ENCODE measurements around the gene SLC6A4. TPM values are rescaled to one million over a fixed set of nuclear protein-coding genes. Genes with fewer than 3 reads are reported as not detected.

Gene SLC6A4
- total RNA-seq, 1 experiment from 2014 or later, result 0.02 TPM

DNA sequence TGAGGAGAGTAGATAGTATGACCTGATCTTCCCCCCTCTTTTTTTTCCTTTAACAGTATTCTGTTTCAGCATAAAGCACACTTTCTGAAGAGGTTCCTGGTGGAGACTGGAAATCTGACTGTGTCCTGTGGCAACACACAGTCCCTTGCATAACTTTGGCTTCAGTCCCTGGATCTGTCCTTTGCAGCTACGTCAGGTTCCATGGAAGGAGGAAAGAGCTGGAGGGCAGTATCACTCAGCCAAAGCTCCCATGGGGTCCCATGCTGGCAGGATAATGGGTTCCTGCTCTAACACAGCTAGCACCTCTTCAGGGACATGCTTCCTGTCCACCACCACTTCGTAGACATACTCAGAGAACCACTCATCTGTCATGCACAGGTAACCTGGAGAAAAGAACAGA, 13.3 kb upstream of the SLC6A4 start:
- Mint-ChIP-seq H3K27me3 (ENCODE audit: low read depth) (no peaks in the 10 kb centered on the region), H3K9me3 (no peaks in the 10 kb centered on the region), H3K36me3 (ENCODE audit: insufficient read depth in 1 of 3, low read depth in 3 of 3) (peaks cover 9 to 46% (median 36%) of the 10 kb centered on the region in 3 experiments; a peak in 5 of 7 replicates), H3K4me3 (no peak overlapping the region), H3K27ac (peak overlapping the region in 1 of 3 experiments; percentile 13; a peak in 1 of 7 replicates), H3K4me1 (no peaks in the 10 kb centered on the region)
- Histone ChIP-seq H4K8ac (replicated peaks; ENCODE audit: insufficient read length, low read depth, low read length) (no peak overlapping the region), H4K20me1 (ENCODE audit: control insufficient read depth, insufficient read depth, insufficient read length) (no peaks in the 10 kb centered on the region), H3K18ac (ENCODE audit: insufficient read length, low read depth, low read length) (no peak overlapping the region), H2AK5ac (ENCODE audit: insufficient read length, low read length) (no peak overlapping the region), H3K79me2 (ENCODE audit: insufficient read depth, low read length) (no peaks in the 10 kb centered on the region), H3K9ac (ENCODE audit: extremely low read depth, insufficient read length, low read length) (no peak overlapping the region), H3K9me3 (ENCODE audit: control insufficient read depth, low read depth, low read length) (no peaks in the 10 kb centered on the region), H3K4ac (ENCODE audit: low read depth, low read length) (no peak overlapping the region), H2BK12ac (ENCODE audit: insufficient read length, low read depth, low read length) (no peak overlapping the region), H3T11ph (ENCODE audit: low read length) (no peak overlapping the region), H3K27ac (ENCODE audit: insufficient read length, low read depth, low read length) (no peak overlapping the region), H4K91ac (ENCODE audit: insufficient read length, low read depth, low read length) (no peak overlapping the region), H2BK20ac (ENCODE audit: low read depth, low read length, poor library complexity, severe bottlenecking) (no peak overlapping the region), H2BK15ac (ENCODE audit: low read depth, low read length) (no peak overlapping the region), H3K27me3 (ENCODE audit: insufficient read depth, low read length) (no peaks in the 10 kb centered on the region), H3K4me2 (ENCODE audit: insufficient read depth, insufficient read length, low read length) (no peak overlapping the region), H2BK120ac (ENCODE audit: low read depth, low read length, poor library complexity, severe bottlenecking) (no peak overlapping the region), H3K14ac (ENCODE audit: insufficient read depth, low read length) (no peak overlapping the region), H3K4me1 (ENCODE audit: insufficient read depth, low read length) (no peaks in the 10 kb centered on the region), H3K79me1 (ENCODE audit: insufficient read depth, low read depth, low read length, poor library complexity, severe bottlenecking) (no peaks in the 10 kb centered on the region), H3K56ac (ENCODE audit: insufficient read length, low read depth, low read length) (no peak overlapping the region), H2AFZ (ENCODE audit: low read length) (no peak overlapping the region), H2BK5ac (ENCODE audit: insufficient read length, low read length) (no peak overlapping the region), H4K5ac (ENCODE audit: insufficient read length, low read depth, low read length) (no peak overlapping the region), H3K23me2 (ENCODE audit: insufficient read length, low read depth, low read length, poor library complexity, severe bottlenecking) (no peaks in the 10 kb centered on the region), H3K23ac (ENCODE audit: insufficient read length, low read depth, low read length) (no peak overlapping the region)
- no peak for TF ChIP-seq CTCF (conservative IDR thresholded peaks at IDR 0.05)
- no peak for DNase-seq
- WGBS (ENCODE audit: extremely low coverage, insufficient read length, low lambda C conversion rate), result no CpG with 5 or more reads among the region's 2 CpGs

Data from H9 (cell line).